ENCODE measurements around the gene ADAD2.

DNA sequence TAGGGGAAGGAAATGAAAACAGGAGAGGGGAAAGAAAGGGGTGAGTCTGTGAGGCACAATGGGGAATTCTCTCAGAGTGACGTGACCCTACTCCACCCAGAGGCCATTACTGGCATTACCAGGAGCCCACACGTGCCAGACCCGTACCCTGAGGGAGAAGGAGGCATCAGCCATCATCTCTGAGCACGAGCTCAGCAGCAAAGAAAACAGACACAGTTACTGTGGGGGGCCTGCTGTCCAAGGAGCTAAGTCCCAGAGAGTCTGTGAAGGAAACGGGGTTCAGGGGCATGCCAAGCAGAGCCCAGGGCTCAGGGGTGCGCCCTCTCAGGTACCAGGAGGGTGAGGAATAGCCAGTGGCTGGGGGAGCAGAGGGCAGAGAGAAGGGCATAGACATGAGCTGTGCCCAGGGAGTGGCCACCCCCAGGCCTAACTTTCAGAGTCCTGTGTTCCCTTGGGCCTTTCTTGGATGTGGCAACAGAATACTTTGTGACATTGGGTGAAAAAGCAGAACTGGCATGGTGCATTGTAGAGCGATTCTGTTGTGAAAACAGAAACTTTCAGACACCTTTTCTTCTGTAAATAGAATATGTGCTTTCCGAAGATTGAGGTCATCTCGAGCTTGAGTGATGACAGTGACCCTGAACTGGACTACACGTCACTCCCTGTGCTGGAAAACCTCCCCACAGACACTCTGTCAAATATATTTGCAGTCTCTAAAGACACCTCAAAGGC, 15.4 kb upstream of the ADAD2 start:
- TF ChIP-seq POLR2A (IDR thresholded peaks at IDR 0.05), result no peak
- TF ChIP-seq CTCF (IDR thresholded peaks at IDR 0.05), result peak in 10 of 12 donors; percentile 34 to 85 (median 68)

Measured in heart left ventricle (tissue), 13 donors.